HG03280 (cell line): ENCODE measurements around the gene NUP205.

ENCODE experiments used
- ATAC-seq: cut with Tn5 transposase; IDR thresholded peaks from one replicate; pipeline ENCODE4 v1.9.1; 2021; ENCODE audit warnings: mild to moderate bottlenecking, moderate library complexity; ENCODE audit not compliant: unreplicated experiment

Gene NUP205

GRCh38 chr7:135541029-135541428, 16.7 kb upstream of the NUP205 start:
- ATAC-seq = no peak

DNA sequence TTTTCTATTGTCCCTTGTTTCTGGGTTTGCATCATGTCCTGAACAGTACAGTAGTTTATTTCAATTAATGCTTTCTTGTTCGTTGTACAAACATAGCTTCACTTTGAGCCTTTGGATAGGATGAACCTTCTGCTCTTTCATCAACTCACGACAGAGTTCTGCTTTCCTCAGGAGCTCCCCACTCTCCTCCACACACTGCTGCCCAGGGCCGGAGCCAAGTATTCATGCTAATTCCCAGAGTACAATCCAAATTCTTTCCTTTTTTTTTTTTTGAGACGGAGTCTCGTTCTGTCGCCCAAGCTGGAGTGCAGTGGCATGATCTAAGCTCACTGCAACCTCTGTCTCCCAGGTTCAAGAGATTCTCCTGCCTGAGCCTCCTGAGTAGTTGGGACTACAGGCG, 7.5 kb upstream of the NUP205 start:
- ATAC-seq = no peak

DNA sequence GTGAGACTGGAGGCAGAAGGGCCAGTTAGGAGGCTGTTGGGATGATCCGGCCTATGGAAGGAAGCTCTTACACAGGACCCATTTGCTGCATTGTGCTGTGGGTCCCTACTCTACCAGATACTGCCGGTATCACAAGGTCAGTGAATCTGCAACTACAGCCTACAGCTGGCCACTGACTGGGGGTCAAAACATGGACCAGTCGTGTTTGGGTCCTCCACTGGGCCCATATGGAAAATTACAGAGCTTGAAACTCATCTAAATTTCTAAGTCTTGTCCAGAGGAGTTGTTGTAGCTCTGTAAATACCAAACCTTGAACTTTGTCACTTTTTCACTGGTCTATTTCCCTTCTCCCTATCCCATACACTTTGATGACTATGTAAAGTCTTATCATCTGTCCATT, 5.6 kb upstream of the NUP205 start:
- no peak for ATAC-seq

GRCh38 chr7:135553346-135553745, 4.4 kb upstream of the NUP205 start:
- no peak for ATAC-seq

DNA sequence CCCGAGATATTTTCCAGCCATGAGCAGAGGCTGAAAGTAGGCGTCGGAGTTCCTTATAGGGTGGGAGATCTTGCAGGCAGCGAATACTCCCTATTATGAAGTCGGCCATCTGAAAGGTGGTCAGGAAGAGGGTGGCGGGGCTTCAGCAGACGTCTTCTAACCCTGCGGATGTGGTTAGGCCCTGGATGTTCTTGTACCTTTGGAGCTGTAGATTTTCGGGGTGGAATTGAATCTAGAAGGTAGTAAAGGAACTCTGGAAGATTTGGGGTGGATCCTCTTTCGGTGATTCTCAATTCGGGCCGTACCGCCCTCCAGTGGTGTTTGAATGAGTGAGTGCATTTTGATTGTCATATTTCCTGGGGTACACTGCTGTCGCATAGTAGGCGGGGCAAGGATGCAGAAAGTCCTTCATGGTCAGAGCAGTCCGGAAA, 635 bp downstream of the NUP205 start:
- peak; percentile 57 for ATAC-seq

- no peak for ATAC-seq
Observed at GRCh38 chr7:135558881-135559280, 1.2 kb downstream of the NUP205 start.

GRCh38 chr7:135560631-135561030, 2.9 kb downstream of the NUP205 start:
- ATAC-seq = no peak

- no peak for ATAC-seq
Observed at GRCh38 chr7:135562720-135563119, 5.0 kb downstream of the NUP205 start.

- ATAC-seq = no peak
Observed at GRCh38 chr7:135571834-135572233, 14.1 kb downstream of the NUP205 start.

- no peak for ATAC-seq
Observed at GRCh38 chr7:135573541-135573940, 15.8 kb downstream of the NUP205 start.

- ATAC-seq = no peak
Observed at GRCh38 chr7:135575296-135575695, 17.6 kb downstream of the NUP205 start.

- ATAC-seq = no peak
Observed at GRCh38 chr7:135578569-135578968, 20.9 kb downstream of the NUP205 start.

- no peak for ATAC-seq
Observed at GRCh38 chr7:135584362-135585353, 26.9 kb downstream of the NUP205 start.

- no peak for ATAC-seq
Observed at GRCh38 chr7:135597181-135597925, 39.6 kb downstream of the NUP205 start.

GRCh38 chr7:135597926-135598305, 40.2 kb downstream of the NUP205 start:
- ATAC-seq = no peak

DNA sequence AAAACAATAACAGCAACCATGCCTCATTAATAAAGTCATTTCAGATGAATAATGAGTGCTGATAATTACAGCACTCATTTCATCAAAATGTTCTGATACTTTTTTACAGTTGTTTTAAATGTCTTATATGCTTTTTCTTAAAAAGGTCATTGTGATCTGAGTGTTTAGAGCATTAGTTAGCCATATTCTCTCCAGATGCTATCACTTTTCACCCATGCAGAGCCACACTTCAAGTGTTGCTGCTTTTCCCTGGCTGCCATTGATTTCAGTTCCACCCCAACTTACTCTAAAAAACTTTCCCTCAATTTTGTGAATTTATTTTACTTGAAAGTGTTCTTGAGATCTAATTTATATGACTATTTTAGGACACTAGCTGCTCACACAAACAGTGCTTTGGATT, 41.8 kb downstream of the NUP205 start:
- ATAC-seq = no peak

DNA sequence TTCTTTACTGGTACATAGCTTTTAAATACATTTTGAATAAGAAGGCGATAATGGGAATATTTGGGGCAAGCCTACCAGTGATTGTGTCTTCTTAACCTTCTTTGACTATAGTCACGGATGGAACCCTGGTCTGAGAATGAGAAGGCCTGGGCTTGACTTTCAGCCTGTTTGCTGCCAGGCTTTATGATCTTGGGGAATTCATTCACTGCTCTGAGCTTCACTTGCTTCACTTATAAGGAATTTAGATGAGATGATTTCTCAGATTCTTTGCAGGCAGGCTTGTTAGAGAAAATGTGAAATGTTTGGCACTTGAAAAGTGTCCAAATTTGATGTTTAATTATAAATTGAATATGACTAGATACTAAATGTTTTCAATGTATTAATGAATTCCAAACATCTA, 42.5 kb downstream of the NUP205 start:
- ATAC-seq = no peak

DNA sequence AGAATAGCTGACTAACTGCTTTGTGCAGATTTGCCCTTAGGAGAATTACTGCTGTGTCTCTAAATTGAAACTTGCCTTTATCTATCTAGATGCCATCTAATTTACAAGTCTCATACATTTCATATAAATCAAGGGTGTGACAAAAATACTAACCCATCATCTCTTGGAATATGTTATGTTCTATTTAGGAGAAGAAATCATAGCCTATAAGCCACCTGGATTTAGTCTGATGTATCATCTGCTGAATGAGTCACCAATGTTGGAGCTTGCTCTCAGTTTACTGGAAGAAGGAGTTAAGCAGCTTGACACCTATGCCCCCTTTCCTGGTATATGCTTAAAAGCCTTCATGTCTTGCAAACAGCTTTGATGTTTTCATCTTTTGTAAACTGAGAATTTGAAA, 43.5 kb downstream of the NUP205 start:
- no peak for ATAC-seq

GRCh38 chr7:135602304-135602703, 44.6 kb downstream of the NUP205 start:
- ATAC-seq = no peak

GRCh38 chr7:135616136-135616535, 58.4 kb downstream of the NUP205 start:
- no peak for ATAC-seq

- ATAC-seq = no peak
Observed at GRCh38 chr7:135617781-135618180, 60.1 kb downstream of the NUP205 start.

DNA sequence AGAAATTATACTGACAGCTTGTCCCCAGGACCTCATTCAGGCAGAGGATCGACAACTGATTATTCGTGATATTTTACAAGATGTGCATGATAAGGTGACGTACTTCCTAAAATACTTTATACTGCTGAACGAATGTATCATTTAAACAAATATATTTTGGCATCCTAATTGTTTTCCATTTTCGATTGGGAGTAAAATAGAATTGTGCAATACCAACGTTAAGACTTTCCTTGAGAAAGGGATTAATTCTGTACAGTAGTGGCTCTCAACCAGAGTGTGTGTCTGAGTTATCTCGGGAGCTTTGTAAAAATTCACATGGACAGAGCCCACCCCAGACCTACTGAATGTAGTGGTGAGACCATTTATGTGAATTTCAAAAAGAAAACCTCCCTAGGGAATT, 60.8 kb downstream of the NUP205 start:
- ATAC-seq = no peak
